Epithelial cell of prostate (primary cell): Measurements from ENCODE around the gene KDM4B.

ENCODE experiments used
- DNase-seq: peaks from one replicate; pipeline ENCODE4 v3.0.0-alpha.2; 2011; ENCODE audit warnings: low read depth, low spot score
- H3K27ac ChIP-seq: fragments of 450-650 bp; 2 replicates; pipeline ENCODE4 v1.5.1; 2017; ENCODE audit warnings: mild to moderate bottlenecking

KDM4B gene

GRCh38 chr19:5127717-5128116 lies 158.8 kb downstream of the KDM4B start:
- no peak for DNase-seq
- H3K27ac ChIP-seq: no peak overlapping the region

GRCh38 chr19:5128251-5128935 lies 159.5 kb downstream of the KDM4B start:
- no peak for DNase-seq
- no peak overlapping the region for H3K27ac ChIP-seq

GRCh38 chr19:5128936-5129389 lies 160.1 kb downstream of the KDM4B start:
- H3K27ac ChIP-seq: no peak overlapping the region
- DNase-seq: no peak

GRCh38 chr19:5129691-5130090 lies 160.8 kb downstream of the KDM4B start:
- no peak overlapping the region for H3K27ac ChIP-seq
- DNase-seq: no peak

- DNase-seq: no peak
- no peak overlapping the region for H3K27ac ChIP-seq
These were observed 161.6 kb downstream of the KDM4B start for GRCh38 chr19:5130371-5131030.

GRCh38 chr19:5131031-5131505 lies 162.2 kb downstream of the KDM4B start:
- DNase-seq: no peak
- no peak overlapping the region for H3K27ac ChIP-seq

GRCh38 chr19:5131506-5132205 lies 162.7 kb downstream of the KDM4B start:
- H3K27ac ChIP-seq: no peak overlapping the region
- DNase-seq: no peak

- H3K27ac ChIP-seq: no peak overlapping the region
- DNase-seq: peak; percentile 24
These were observed 163.3 kb downstream of the KDM4B start for GRCh38 chr19:5132206-5132560.

- no peak for DNase-seq
- H3K27ac ChIP-seq: no peak overlapping the region
These were observed 164.1 kb downstream of the KDM4B start for GRCh38 chr19:5132698-5133651.

- DNase-seq: no peak
- H3K27ac ChIP-seq: no peak overlapping the region
These were observed 165.2 kb downstream of the KDM4B start for GRCh38 chr19:5133986-5134595.

GRCh38 chr19:5134691-5135090 lies 165.8 kb downstream of the KDM4B start:
- H3K27ac ChIP-seq: no peak overlapping the region
- no peak for DNase-seq

GRCh38 chr19:5136073-5136855 lies 167.4 kb downstream of the KDM4B start:
- no peak overlapping the region for H3K27ac ChIP-seq
- no peak for DNase-seq

GRCh38 chr19:5137114-5137513 lies 168.2 kb downstream of the KDM4B start:
- no peak for DNase-seq
- H3K27ac ChIP-seq: no peak overlapping the region

GRCh38 chr19:5137571-5138124 lies 168.7 kb downstream of the KDM4B start:
- H3K27ac ChIP-seq: no peak overlapping the region
- no peak for DNase-seq

- no peak overlapping the region for H3K27ac ChIP-seq
- no peak for DNase-seq
These were observed 170.0 kb downstream of the KDM4B start for GRCh38 chr19:5138606-5139582.

- no peak overlapping the region for H3K27ac ChIP-seq
- no peak for DNase-seq
These were observed 170.8 kb downstream of the KDM4B start for GRCh38 chr19:5139583-5140325.
